A549 (cell line): Measurements from ENCODE around the gene GIPR.

ENCODE experiments used
- CEBPB ChIP-seq, 2 experiments: fragments of >200 bp in 1 of 2; sonication (Bioruptor Twin) in 1 of 2; formaldehyde crosslinking in 1 of 2; IDR thresholded peaks; 2 replicates each; pipeline ENCODE4 v1.6.1; 2012 to 2016
- TF ChIP-seq, protein P1 (sequence below): fragments of >200 bp; sonication (Bioruptor Twin); formaldehyde crosslinking; IDR thresholded peaks from 3 replicates; pipeline ENCODE4 v1.5.1; 2016

DNA sequence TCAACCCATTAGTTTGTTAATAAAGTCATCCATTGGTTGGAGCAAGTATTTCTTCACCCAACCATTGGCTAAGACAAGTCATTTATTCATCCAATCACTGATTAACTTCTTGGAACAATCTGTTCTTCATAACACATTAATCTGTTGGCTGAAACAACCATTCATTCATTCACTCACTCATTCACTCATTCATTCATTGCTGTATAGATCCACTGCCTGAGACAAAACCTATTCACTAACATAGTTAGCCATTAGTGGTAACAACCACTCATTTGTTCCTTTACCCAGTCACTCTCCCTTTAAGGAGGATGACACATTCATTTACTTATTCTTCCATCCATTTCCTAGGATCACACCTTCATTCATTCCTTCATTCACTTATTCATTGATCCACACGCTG, 44.0 kb upstream of the GIPR start:
- TF ChIP-seq, protein P1, sequence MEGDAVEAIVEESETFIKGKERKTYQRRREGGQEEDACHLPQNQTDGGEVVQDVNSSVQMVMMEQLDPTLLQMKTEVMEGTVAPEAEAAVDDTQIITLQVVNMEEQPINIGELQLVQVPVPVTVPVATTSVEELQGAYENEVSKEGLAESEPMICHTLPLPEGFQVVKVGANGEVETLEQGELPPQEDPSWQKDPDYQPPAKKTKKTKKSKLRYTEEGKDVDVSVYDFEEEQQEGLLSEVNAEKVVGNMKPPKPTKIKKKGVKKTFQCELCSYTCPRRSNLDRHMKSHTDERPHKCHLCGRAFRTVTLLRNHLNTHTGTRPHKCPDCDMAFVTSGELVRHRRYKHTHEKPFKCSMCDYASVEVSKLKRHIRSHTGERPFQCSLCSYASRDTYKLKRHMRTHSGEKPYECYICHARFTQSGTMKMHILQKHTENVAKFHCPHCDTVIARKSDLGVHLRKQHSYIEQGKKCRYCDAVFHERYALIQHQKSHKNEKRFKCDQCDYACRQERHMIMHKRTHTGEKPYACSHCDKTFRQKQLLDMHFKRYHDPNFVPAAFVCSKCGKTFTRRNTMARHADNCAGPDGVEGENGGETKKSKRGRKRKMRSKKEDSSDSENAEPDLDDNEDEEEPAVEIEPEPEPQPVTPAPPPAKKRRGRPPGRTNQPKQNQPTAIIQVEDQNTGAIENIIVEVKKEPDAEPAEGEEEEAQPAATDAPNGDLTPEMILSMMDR, result no peak
- TF ChIP-seq CEBPB (IDR thresholded peaks at IDR 0.05), result no peak
